ENCODE data around the gene RHBDD3.

Gene RHBDD3

DNA sequence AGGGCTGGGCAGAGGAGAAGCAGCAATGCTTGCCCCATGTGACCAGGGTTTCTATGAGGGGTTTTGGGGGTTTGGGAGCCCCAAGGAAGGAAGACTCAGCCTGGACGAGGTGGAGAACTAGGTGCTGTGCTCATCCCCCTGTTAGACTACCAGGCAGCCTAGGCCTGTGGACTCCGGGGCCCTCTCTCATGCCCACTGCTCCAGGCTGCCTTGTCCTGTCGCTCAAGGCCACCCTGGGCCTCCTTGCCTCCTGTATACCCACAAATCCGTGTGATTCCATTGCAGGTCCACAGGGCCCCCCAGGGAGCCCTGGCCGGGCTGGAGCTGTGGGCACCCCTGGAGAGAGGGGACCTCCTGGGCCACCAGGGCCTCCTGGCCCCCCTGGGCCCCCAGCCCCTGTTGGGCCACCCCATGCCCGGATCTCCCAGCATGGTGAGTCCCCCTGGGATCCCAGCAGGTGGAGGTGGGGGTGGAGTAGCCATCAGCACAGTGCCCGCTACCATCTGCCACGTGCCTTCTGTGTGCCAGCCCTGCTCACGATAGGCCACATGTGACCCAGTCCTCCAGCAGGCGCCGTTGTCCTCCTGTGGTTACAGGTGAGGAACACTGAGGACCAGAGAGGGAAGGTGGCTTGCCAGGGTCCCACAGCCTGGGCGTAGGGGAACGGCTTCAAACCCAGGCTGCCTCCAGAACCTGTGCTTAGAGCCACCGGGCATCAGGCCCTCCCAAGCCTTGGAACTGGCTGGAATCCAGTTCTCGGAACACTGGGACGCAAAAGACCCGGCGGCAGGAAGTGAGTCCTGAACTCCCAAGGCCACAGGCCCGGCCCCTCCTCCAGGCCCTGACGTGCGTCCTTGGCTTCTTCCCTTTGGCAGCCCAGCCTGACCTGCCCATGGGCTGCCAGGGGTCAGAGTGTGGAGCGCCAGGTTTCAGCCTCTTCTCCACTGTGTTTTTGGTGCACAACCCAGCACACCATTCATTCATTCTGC, 35.5 kb downstream of the RHBDD3 start:
- peak overlapping the region; percentile 22 for H3K9ac ChIP-seq (ENCODE audit: low read depth, low read length, poor library complexity)
- DNase-seq (ENCODE audit: low spot score): no peak
- no peak overlapping the region for H3K4me2 ChIP-seq (ENCODE audit: insufficient read depth, low read length, poor library complexity, severe bottlenecking)
- no peak overlapping the region for H3K14ac ChIP-seq (ENCODE audit: low read length)
- peak overlapping the region; percentile 24 for H2AK5ac ChIP-seq (ENCODE audit: low read depth, low read length)
- no peak overlapping the region for H4K91ac ChIP-seq (ENCODE audit: low read depth, low read length, poor library complexity)
- H3K18ac ChIP-seq (ENCODE audit: low read length): peak overlapping the region; percentile 79
- no peaks in the 10 kb centered on the region for H3K27me3 ChIP-seq (ENCODE audit: control insufficient read depth in 3 of 3, insufficient read depth in 3 of 3, low read depth in 1 of 3, low read length in 3 of 3)
- H2BK5ac ChIP-seq (ENCODE audit: low read length): no peak overlapping the region
- H3K9me3 ChIP-seq (replicated peaks in 1 of 2; ENCODE audit: control insufficient read depth in 2 of 2, insufficient read depth in 1 of 2, low read depth in 1 of 2, low read length in 2 of 2): peaks cover 0 to 8% of the 10 kb centered on the region in 2 donors
- H2BK15ac ChIP-seq (ENCODE audit: low read length): no peak overlapping the region
- H3K23ac ChIP-seq (ENCODE audit: low read depth, low read length, poor library complexity): peak overlapping the region; percentile 1
- H2BK120ac ChIP-seq (ENCODE audit: low read depth, low read length): no peak overlapping the region
- peak overlapping the region; percentile 65 for H2BK12ac ChIP-seq (ENCODE audit: low read length)
- no peak overlapping the region for H4K8ac ChIP-seq (ENCODE audit: low read depth, low read length)
- H2AFZ ChIP-seq (ENCODE audit: low read length): no peak overlapping the region
- no peaks in the 10 kb centered on the region for H3K4me1 ChIP-seq (ENCODE audit: control insufficient read depth in 2 of 2, insufficient read depth in 1 of 2, low read depth in 1 of 2, low read length in 2 of 2)
- no CpG with 5 or more reads among the region's 22 CpGs for WGBS, 2 donors (ENCODE audit: extremely low coverage in 2 of 2, insufficient read length in 2 of 2, insufficient replicate concordance in 1 of 2)
- H3K27ac ChIP-seq (replicated peaks; ENCODE audit: low read length): no peak overlapping the region
- no peak overlapping the region for H3K4ac ChIP-seq (ENCODE audit: low read length)
- H3K4me3 ChIP-seq (ENCODE audit: low read length in 2 of 2): no peak overlapping the region
- no peaks in the 10 kb centered on the region for H3K79me1 ChIP-seq (ENCODE audit: low read depth, low read length)
- H3K36me3 ChIP-seq (replicated peaks in 1 of 2; ENCODE audit: control insufficient read depth in 2 of 2, insufficient read depth in 2 of 2, low read length in 2 of 2): no peaks in the 10 kb centered on the region

DNA sequence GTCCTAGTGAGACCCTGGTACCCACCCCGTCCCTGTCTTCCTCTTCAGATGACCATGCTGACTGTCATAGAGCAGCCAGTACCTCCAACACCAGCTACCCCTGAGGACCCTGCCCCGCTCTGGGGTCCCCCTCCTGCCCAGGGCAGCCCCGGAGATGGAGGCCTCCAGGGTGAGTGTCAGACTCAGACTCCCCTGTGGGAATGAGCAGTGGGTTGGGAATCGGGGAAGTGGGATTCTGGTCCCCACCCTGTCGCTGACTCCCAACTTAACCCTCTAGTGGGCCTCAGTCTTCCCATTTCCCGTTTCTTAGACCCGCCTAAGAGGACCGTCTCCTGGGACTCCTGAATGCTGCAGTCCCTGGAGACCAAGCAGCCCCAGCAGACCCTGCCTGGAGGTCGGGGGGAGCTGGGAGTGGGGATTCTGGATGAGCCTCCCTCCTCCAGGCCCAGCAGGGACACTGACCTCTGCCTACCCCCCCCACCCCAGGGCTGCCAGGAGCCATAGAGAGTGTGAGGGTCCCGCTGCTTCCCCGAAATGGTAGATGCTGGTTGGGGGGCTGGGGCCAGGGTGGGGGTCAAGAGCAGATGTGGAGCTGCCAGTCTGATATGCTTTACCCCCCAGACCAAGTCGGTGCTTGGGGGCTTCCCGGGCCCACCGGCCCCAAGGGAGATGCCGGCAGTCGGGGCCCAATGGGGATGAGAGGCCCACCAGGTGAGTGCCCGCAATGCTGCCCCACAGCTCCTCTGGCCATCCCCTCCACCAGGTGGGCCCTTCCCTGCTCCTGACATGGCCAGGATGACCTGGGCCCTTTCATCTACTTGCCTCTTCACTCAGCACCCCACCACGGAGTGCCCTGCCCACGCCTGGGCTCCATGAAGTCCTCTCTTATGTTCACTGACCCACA, 36.6 kb downstream of the RHBDD3 start:
- Histone ChIP-seq H3K4me3 (ENCODE audit: low read length in 2 of 2) (no peak overlapping the region), H3K18ac (ENCODE audit: low read length) (peak overlapping the region; percentile 19), H2BK15ac (ENCODE audit: low read length) (no peak overlapping the region), H3K27me3 (ENCODE audit: control insufficient read depth in 3 of 3, insufficient read depth in 3 of 3, low read depth in 1 of 3, low read length in 3 of 3) (no peaks in the 10 kb centered on the region), H3K23ac (ENCODE audit: low read depth, low read length, poor library complexity) (peak overlapping the region; percentile 1), H3K4me1 (ENCODE audit: control insufficient read depth in 2 of 2, insufficient read depth in 1 of 2, low read depth in 1 of 2, low read length in 2 of 2) (no peaks in the 10 kb centered on the region), H3K79me1 (ENCODE audit: low read depth, low read length) (no peaks in the 10 kb centered on the region), H2AK5ac (ENCODE audit: low read depth, low read length) (peak overlapping the region; percentile 24), H2AFZ (ENCODE audit: low read length) (no peak overlapping the region), H3K14ac (ENCODE audit: low read length) (no peak overlapping the region), H3K9ac (ENCODE audit: low read depth, low read length, poor library complexity) (no peak overlapping the region), H2BK12ac (ENCODE audit: low read length) (no peak overlapping the region), H3K4ac (ENCODE audit: low read length) (no peak overlapping the region), H2BK5ac (ENCODE audit: low read length) (no peak overlapping the region), H3K9me3 (replicated peaks in 1 of 2; ENCODE audit: control insufficient read depth in 2 of 2, insufficient read depth in 1 of 2, low read depth in 1 of 2, low read length in 2 of 2) (peaks cover 0 to 8% of the 10 kb centered on the region in 2 donors), H4K8ac (ENCODE audit: low read depth, low read length) (no peak overlapping the region), H3K27ac (replicated peaks; ENCODE audit: low read length) (no peak overlapping the region), H2BK120ac (ENCODE audit: low read depth, low read length) (no peak overlapping the region), H4K91ac (ENCODE audit: low read depth, low read length, poor library complexity) (no peak overlapping the region), H3K36me3 (replicated peaks in 1 of 2; ENCODE audit: control insufficient read depth in 2 of 2, insufficient read depth in 2 of 2, low read length in 2 of 2) (peaks cover 0 to 3% of the 10 kb centered on the region in 2 donors), H3K4me2 (ENCODE audit: insufficient read depth, low read length, poor library complexity, severe bottlenecking) (no peak overlapping the region)
- WGBS, 2 donors (ENCODE audit: extremely low coverage in 2 of 2, insufficient read length in 2 of 2, insufficient replicate concordance in 1 of 2): no CpG with 5 or more reads among the region's 19 CpGs
- no peak for DNase-seq (ENCODE audit: low spot score)

DNA sequence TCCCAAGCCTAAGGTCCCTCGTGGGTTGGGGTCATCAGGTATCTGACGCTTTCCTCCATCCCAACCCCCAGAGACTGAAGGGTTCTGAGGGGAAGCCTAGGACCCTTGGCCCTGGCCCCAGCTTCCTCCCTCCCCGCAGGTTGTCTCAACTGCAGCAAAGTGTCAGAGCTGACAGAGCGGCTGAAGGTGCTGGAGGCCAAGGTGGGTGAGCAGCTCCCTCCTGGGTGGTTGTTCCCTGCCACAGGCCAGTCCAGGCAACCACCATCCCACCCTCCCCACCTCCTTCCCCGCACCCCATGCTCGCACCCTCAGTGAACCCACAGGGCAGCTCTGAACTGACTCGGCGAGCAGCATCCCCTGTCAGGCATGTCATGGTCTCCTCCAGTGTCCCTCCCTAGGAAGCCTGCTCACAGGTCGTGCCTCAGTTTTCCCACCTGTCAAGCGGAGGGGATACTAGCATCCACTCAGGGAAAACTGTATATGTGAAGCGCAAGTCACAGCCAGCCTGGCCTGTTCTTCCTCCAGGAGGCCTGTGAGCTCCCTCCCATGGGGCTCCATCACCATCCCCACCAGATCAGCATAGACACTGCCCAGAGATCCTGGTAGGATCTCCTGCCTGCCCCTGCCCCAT, 41.3 kb downstream of the RHBDD3 start:
- no peak overlapping the region for H3K4me2 ChIP-seq (ENCODE audit: insufficient read depth, low read length, poor library complexity, severe bottlenecking)
- peaks cover 11 to 17% of the 10 kb centered on the region in 2 donors for H3K4me1 ChIP-seq (ENCODE audit: control insufficient read depth in 2 of 2, insufficient read depth in 1 of 2, low read depth in 1 of 2, low read length in 2 of 2)
- WGBS, 2 donors (ENCODE audit: extremely low coverage in 2 of 2, insufficient read length in 2 of 2, insufficient replicate concordance in 1 of 2): no CpG with 5 or more reads among the region's 11 CpGs
- H3K27ac ChIP-seq (replicated peaks; ENCODE audit: low read length): no peak overlapping the region
- H2BK5ac ChIP-seq (ENCODE audit: low read length): no peak overlapping the region
- no peak overlapping the region for H4K8ac ChIP-seq (ENCODE audit: low read depth, low read length)
- H3K18ac ChIP-seq (ENCODE audit: low read length): peak overlapping the region; percentile 20
- no peak overlapping the region for H2BK15ac ChIP-seq (ENCODE audit: low read length)
- peak overlapping the region; percentile 14 for H2BK120ac ChIP-seq (ENCODE audit: low read depth, low read length)
- H2AFZ ChIP-seq (ENCODE audit: low read length): no peak overlapping the region
- no peak overlapping the region for H3K23ac ChIP-seq (ENCODE audit: low read depth, low read length, poor library complexity)
- no peak overlapping the region for H3K9ac ChIP-seq (ENCODE audit: low read depth, low read length, poor library complexity)
- H3K27me3 ChIP-seq (ENCODE audit: control insufficient read depth in 3 of 3, insufficient read depth in 3 of 3, low read depth in 1 of 3, low read length in 3 of 3): no peaks in the 10 kb centered on the region
- H2BK12ac ChIP-seq (ENCODE audit: low read length): no peak overlapping the region
- H3K14ac ChIP-seq (ENCODE audit: low read length): peak overlapping the region; percentile 25
- H4K91ac ChIP-seq (ENCODE audit: low read depth, low read length, poor library complexity): no peak overlapping the region
- H3K4ac ChIP-seq (ENCODE audit: low read length): no peak overlapping the region
- no peaks in the 10 kb centered on the region for H3K79me1 ChIP-seq (ENCODE audit: low read depth, low read length)
- no peak overlapping the region for H3K4me3 ChIP-seq (ENCODE audit: low read length in 2 of 2)
- DNase-seq (ENCODE audit: low spot score): no peak
- H3K36me3 ChIP-seq (replicated peaks in 1 of 2; ENCODE audit: control insufficient read depth in 2 of 2, insufficient read depth in 2 of 2, low read length in 2 of 2): peaks cover 0 to 9% of the 10 kb centered on the region in 2 donors
- peak overlapping the region; percentile 33 for H2AK5ac ChIP-seq (ENCODE audit: low read depth, low read length)
- no peaks in the 10 kb centered on the region for H3K9me3 ChIP-seq (replicated peaks in 1 of 2; ENCODE audit: control insufficient read depth in 2 of 2, insufficient read depth in 1 of 2, low read depth in 1 of 2, low read length in 2 of 2)

Data from neuronal stem cell (in vitro differentiated cells).